Muscle of arm (tissue), 12 donors: ENCODE measurements around the gene GALNT17. TPM values are rescaled to one million over a fixed set of nuclear protein-coding genes. Genes with fewer than 3 reads are reported as not detected.

Source experiments
- DNase-seq: peaks from one replicate; pipeline ENCODE4 v3.0.0-alpha.2; 2013
- polyA plus RNA-seq, 12 donors: library from polyadenylated mRNA; unstranded; fragments of 120-200 nt; gene quantifications; one replicate each; pipeline ENCODE4 v1.2.1, GENCODE V29; 2013; ENCODE audit not compliant: insufficient read length in 12 of 12

The GALNT17 gene
- polyA plus RNA-seq, 12 donors: 22.7 to 40.4 (median 33.6) TPM; not detected in 1

- no peak for DNase-seq
These were observed 146.3 kb downstream of the GALNT17 start for GRCh38 chr7:71278257-71278656.

GRCh38 chr7:71281261-71281660, 149.3 kb downstream of the GALNT17 start:
- no peak for DNase-seq

GRCh38 chr7:71283802-71284201, 151.9 kb downstream of the GALNT17 start:
- no peak for DNase-seq

- no peak for DNase-seq
These were observed 153.7 kb downstream of the GALNT17 start for GRCh38 chr7:71285571-71286145.

GRCh38 chr7:71286336-71286735, 154.4 kb downstream of the GALNT17 start:
- DNase-seq: peak; percentile 64

DNA sequence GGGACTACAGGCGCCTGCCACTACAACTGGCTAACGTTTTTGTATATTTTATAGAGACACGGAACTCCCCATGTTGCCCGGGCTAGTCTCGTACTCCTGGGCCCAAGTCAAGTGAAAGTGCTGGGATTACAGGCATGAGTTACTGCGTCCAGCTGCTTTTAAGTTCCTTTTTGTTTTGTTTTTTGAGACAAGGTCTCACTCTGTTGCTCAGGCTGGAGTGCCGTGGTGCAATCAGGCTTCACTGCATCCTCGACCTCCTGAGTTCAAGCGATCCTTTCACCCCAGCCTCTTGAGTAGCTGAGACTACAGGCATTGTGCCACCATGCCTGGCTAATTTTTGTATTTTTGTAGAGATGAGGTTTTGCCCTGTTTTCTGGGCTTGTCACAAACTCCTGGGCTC, 155.0 kb downstream of the GALNT17 start:
- DNase-seq: no peak

- no peak for DNase-seq
These were observed 158.5 kb downstream of the GALNT17 start for GRCh38 chr7:71290452-71290851.

DNA sequence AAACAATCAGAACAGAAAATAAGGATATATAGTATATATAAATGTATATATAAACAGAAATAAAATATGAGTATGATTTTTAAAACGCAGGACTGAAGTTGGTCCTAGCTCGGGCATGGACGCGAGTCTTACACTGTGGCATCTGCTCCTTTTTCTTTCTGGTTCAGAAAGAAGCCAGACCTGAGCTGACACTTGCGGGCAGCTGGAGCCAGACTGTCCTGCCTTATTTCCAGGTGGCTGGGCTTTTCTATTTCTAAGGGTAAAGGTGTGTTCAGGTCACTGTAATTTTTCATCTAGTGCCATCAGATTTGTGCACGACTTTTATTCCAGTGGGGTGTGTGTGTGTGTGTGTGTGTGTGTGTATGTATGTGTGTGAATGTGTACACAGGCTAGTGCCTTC, 166.4 kb downstream of the GALNT17 start:
- no peak for DNase-seq

GRCh38 chr7:71300086-71300485, 168.1 kb downstream of the GALNT17 start:
- DNase-seq: no peak

DNA sequence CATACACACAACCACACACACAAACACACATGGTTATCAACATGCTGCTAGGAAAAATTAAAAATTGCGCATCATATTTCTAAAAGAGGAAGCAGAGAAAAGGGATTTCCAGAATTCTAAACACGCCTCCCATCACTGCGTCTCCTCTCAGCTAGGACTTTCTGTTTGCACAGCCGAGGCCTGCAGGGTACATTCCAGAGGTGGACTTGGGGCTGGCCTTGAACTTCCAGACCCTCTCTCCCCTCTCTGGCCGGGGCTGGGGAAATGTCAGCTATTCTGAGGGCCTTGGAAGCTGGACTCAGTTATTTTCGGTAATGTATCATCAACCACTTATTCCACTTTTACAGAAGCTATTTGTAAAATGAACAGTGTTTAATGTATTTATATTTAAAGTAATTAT, 168.7 kb downstream of the GALNT17 start:
- no peak for DNase-seq

DNA sequence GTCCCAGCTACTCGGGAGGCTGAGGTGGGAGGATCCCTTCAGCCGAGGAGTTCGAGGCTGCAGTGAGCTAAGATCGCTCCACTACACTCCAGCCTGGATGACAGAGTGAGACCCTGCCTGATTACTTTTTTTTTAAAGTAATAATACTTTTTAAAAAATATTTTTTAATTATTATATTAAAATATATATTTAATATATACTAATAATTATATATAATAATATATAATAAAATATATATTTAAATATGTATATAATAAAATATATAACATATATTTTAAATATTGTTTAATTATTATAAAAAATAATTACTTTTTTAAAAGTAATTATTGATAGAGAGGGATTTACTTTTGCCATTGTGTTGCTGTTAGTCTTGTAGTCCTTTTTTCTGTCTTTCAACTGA, 169.2 kb downstream of the GALNT17 start:
- DNase-seq: no peak

DNA sequence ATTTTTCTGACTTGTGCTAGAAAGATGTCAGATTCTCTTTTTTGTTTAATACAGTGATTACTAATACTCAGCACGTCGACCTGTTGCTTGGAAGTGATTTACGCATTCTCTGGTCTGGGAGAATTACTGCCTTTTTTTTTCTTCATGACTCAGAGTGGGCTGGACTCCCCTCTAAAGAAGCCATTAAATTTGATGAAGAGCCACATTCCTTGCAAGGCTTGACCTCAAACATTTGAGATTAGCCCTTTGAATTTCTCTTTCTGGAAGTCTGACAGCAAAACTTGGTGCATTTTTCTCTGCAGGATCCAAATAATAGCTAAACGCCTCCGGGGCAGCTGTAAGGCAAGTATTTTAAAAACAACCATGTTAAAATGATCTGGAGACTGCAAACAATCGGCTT, 171.6 kb downstream of the GALNT17 start:
- DNase-seq: no peak

DNA sequence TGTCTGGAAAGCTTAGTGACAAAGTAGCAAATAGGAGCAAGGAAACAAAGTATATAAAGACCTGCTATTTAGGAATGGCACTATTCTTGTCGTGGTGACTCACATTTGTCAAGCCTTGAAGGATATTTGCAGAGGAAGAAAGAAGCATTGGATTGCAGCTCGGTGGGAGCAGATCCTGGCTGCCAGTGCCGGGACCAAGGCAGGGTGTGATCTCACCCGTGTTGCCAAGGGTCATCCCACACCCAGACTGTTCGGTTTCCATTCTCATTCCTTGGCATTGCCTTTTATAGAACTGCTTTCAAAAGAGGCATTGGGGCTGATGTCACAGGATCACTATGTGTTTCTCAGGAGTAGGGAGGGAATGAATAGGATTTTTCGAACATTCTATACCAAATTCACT, 176.2 kb downstream of the GALNT17 start:
- DNase-seq: peak; percentile 42

DNA sequence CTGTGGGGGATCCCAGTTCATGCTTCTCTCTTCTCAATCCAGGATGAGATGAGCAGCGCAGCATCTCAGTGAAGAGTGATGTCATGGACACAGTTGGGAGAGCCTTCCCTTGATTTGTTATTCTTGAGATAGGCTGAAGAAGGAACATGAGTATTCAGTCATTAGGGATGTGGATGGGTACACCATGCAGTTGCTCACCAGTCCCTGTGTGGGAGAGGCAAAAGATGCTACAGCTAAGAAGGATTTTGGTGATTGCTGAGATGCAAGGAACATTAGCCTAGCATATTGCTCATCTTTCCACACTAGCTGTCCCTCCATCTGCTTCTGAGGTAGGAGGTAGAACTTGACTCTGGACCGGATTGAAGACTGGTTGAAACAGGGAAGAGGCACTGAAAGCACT, 179.6 kb downstream of the GALNT17 start:
- no peak for DNase-seq

- DNase-seq: no peak
These were observed 181.0 kb downstream of the GALNT17 start for GRCh38 chr7:71312755-71313490.

GRCh38 chr7:71313553-71313952, 181.6 kb downstream of the GALNT17 start:
- DNase-seq: no peak

- no peak for DNase-seq
These were observed 189.0 kb downstream of the GALNT17 start for GRCh38 chr7:71320916-71321315.

DNA sequence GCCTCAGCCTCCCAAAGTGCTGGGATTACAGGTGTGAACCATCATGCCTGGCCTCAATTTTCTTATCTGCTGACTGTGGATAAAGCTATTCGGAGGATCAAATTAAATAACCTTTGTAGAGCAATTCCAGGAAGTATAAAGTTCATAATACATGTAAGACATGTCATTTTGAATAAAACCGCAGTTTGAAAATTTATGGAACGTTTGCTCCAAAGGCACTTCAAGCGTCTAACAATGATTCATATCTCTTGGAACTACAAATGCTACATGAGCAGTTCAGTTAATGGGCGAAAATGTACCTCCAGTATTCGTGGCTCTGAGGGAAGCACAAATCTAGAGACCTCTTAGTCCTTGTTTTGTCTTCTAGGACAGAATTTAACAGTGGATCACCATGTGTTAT, 190.3 kb downstream of the GALNT17 start:
- no peak for DNase-seq

DNA sequence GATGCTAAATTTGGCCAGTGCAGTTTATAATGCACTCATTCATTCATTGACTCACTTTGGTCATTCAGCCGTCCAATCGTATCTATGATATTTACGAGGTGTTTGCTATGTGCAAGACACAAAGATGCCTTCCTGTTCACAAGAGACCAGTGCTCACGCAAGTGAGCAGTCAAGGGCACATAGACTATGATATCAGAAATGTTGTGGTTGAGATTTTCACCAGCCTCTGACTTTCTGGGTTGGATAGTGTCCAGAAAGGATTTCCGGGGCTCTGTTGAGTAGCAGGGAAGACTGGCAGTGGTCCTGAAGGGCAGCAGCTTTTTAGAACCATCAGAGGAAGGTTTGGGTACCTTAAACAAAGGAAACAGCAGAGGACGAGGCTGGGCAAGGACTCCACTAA, 191.8 kb downstream of the GALNT17 start:
- no peak for DNase-seq

- DNase-seq: no peak
These were observed 193.2 kb downstream of the GALNT17 start for GRCh38 chr7:71325151-71325550.

- DNase-seq: no peak
These were observed 194.7 kb downstream of the GALNT17 start for GRCh38 chr7:71326595-71326994.

- no peak for DNase-seq
These were observed 196.0 kb downstream of the GALNT17 start for GRCh38 chr7:71327946-71328345.

- DNase-seq: no peak
These were observed 197.2 kb downstream of the GALNT17 start for GRCh38 chr7:71329030-71329660.
